Liver (tissue), 9 donors: ENCODE data around the gene MRPL24. TPM values are rescaled to one million over a fixed set of nuclear protein-coding genes. Genes with fewer than 3 reads are reported as not detected.
A peak's percentile ranks its signal among the peaks of the same experiment; 100 is the strongest.

Source experiments
- DNase-seq: peaks from one replicate; pipeline ENCODE4 v3.0.0-alpha.2; 2017; ENCODE audit warnings: low spot score
- H3K27ac ChIP-seq, 2 donors: one replicate each; pipeline ENCODE4 v1.7.0; 2013; ENCODE audit warnings: inconsistent platforms in 2 of 2, low read length in 2 of 2, control low read depth in 1 of 2, low read depth in 1 of 2, mild to moderate bottlenecking in 1 of 2
- H3K27me3 ChIP-seq, 4 donors: one replicate each; pipeline versions ENCODE4 v1.6.1 to v1.7.0; 2013; ENCODE audit warnings: low read length in 3 of 4, inconsistent platforms in 1 of 4, mild to moderate bottlenecking in 1 of 4, moderate library complexity in 1 of 4; ENCODE audit not compliant: control insufficient read depth in 4 of 4, insufficient read depth in 4 of 4
- H3K36me3 ChIP-seq, 4 donors: one replicate each; pipeline versions ENCODE4 v1.6.1 to v1.7.0; 2013; ENCODE audit warnings: low read length in 3 of 4, mild to moderate bottlenecking in 3 of 4, low read depth in 1 of 4, moderate library complexity in 1 of 4; ENCODE audit not compliant: control insufficient read depth in 4 of 4, insufficient read depth in 3 of 4
- H3K4me1 ChIP-seq, 4 donors: one replicate each; pipeline versions ENCODE4 v1.6.1 to v1.7.0; 2013; ENCODE audit warnings: low read length in 3 of 4, mild to moderate bottlenecking in 3 of 4, moderate library complexity in 1 of 4; ENCODE audit not compliant: control insufficient read depth in 4 of 4, insufficient read depth in 4 of 4
- H3K4me3 ChIP-seq, 3 donors: one replicate each; pipeline versions ENCODE4 v1.6.1 to v1.7.0; 2013; ENCODE audit warnings: low read length in 3 of 3, control low read depth in 1 of 3, low read depth in 1 of 3, mild to moderate bottlenecking in 1 of 3
- H3K9ac ChIP-seq, 2 donors: one replicate each; pipeline ENCODE4 v1.7.0; 2013; ENCODE audit warnings: low read length in 2 of 2, mild to moderate bottlenecking in 2 of 2, moderate library complexity in 2 of 2, control low read depth in 1 of 2, low read depth in 1 of 2
- H3K9me3 ChIP-seq, 4 donors: one replicate each; pipeline versions ENCODE4 v1.6.1 to v1.7.0; 2013; ENCODE audit warnings: low read length in 3 of 4; ENCODE audit not compliant: control insufficient read depth in 4 of 4
- FOXA1 ChIP-seq: IDR thresholded peaks from 2 replicates; pipeline ENCODE4 v1.6.1; 2016; ENCODE audit warnings: antibody characterized with exemption
- FOXA2 ChIP-seq: IDR thresholded peaks from 2 replicates; pipeline ENCODE4 v1.6.1; 2016; ENCODE audit warnings: antibody characterized with exemption
- GABPA ChIP-seq, 2 donors: IDR thresholded peaks in 1 of 2; conservative IDR thresholded peaks in 1 of 2; 2 replicates each; pipeline ENCODE4 v1.6.1; 2016; ENCODE audit warnings: antibody characterized with exemption in 2 of 2, mild to moderate bottlenecking in 1 of 2, moderate library complexity in 1 of 2
- HNF4A ChIP-seq, 2 donors: conservative IDR thresholded peaks; 2 replicates each; pipeline ENCODE4 v1.6.1; 2016; ENCODE audit warnings: antibody characterized with exemption in 2 of 2, mild to moderate bottlenecking in 2 of 2
- HNF4G ChIP-seq: IDR thresholded peaks from 2 replicates; pipeline ENCODE4 v1.6.1; 2016; ENCODE audit warnings: antibody characterized with exemption
- RAD21 ChIP-seq, 2 donors: IDR thresholded peaks; 2 replicates each; pipeline ENCODE4 v1.6.1; 2016; ENCODE audit warnings: antibody characterized with exemption in 2 of 2, mild to moderate bottlenecking in 2 of 2
- RXRA ChIP-seq, 2 donors: IDR thresholded peaks; 2 replicates each; pipeline ENCODE4 v1.6.1; 2017 to 2018; ENCODE audit warnings: antibody characterized with exemption in 2 of 2, mild to moderate bottlenecking in 1 of 2
- SP1 ChIP-seq: IDR thresholded peaks from 2 replicates; pipeline ENCODE4 v1.6.1; 2018; ENCODE audit warnings: antibody characterized with exemption, mild to moderate bottlenecking
- TAF1 ChIP-seq: conservative IDR thresholded peaks from 2 replicates; pipeline ENCODE4 v1.6.1; 2016; ENCODE audit warnings: antibody characterized with exemption, mild to moderate bottlenecking
- YY1 ChIP-seq: IDR thresholded peaks from 2 replicates; pipeline ENCODE4 v1.6.1; 2016; ENCODE audit warnings: antibody characterized with exemption, mild to moderate bottlenecking
- WGBS: extraction: QIAGEN DNeasy Blood & Tissue Kit; methylation state at CpG from one replicate; pipeline ENCODE4 v1.1.7; 2013; 5-methylcytosine and 5-hydroxymethylcytosine counted together
- polyA plus RNA-seq, 2 donors: library from polyadenylated mRNA; stranded (reverse) in 1 of 2; unstranded in 1 of 2; fragments of 200-250 nt in 1 of 2; fragments of >200 nt in 1 of 2; fragmentation: Nextera tagmentation in 1 of 2; extraction: Ambion mirVana in 1 of 2; gene quantifications; one replicate each; pipeline versions ENCODE4 v1.2.1 to v1.2.3, GENCODE V29; 2013 to 2015
- total RNA-seq, 2 donors: library from RNA; depleted of rRNA; stranded (reverse); fragments of >200 nt; gene quantifications; one replicate each; pipeline ENCODE4 v1.2.3, GENCODE V29; 2014
- TF ChIP-seq, protein P1 (sequence below): IDR thresholded peaks from 2 replicates; pipeline ENCODE4 v1.6.1; 2016; ENCODE audit warnings: antibody characterized with exemption
- TF ChIP-seq, protein P2 (sequence below): fragments of 150-350 bp; IDR thresholded peaks from 2 replicates; pipeline ENCODE4 v1.5.1; 2017; ENCODE audit warnings: improper control_type of control experiment, low read depth, low read length; ENCODE audit not compliant: missing input control
- TF ChIP-seq, protein P3 (sequence below): IDR thresholded peaks from 2 replicates; pipeline ENCODE4 v1.6.1; 2016; ENCODE audit warnings: antibody characterized with exemption, mild to moderate bottlenecking
- donor health status: healthy.
- donor health status: healthy.
- donor health status: healthy.
- donor health status: healthy.
- donor health status: healthy.

MRPL24 gene
- total and polyA plus RNA-seq, 4 donors = 26.2 to 123 (median 61.1) TPM

DNA sequence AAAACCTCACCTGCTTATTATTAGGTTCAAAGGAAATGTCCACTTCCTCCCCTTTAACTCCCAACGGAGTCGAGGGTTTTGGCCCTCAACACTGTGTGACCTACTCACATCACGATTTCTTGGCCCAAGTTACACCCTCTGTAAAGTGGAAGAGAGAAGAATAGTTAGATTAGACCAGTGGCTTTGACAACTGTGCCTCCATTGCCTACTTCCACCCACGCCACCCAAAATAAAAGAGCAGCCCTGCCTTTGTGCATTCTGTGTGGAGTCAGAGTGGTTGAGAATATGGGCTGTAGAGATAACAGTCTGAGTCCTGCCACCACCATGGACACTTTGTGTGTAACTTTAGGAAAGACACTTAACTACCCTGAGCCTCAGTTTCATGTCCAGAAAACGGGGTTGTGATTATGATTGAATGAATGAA, 14.7 kb upstream of the MRPL24 start:
- WGBS = 81% methylated on average over 5 of the region's 5 CpGs
- Histone ChIP-seq H3K4me1 (peaks cover 4 to 17% (median 13%) of the 10 kb centered on the region in 4 donors), H3K9me3 (no peaks in the 10 kb centered on the region), H3K9ac (no peak overlapping the region), H3K4me3 (no peak overlapping the region), H3K27me3 (no peaks in the 10 kb centered on the region), H3K27ac (no peak overlapping the region), H3K36me3 (no peaks in the 10 kb centered on the region)
- TF ChIP-seq, protein P1, sequence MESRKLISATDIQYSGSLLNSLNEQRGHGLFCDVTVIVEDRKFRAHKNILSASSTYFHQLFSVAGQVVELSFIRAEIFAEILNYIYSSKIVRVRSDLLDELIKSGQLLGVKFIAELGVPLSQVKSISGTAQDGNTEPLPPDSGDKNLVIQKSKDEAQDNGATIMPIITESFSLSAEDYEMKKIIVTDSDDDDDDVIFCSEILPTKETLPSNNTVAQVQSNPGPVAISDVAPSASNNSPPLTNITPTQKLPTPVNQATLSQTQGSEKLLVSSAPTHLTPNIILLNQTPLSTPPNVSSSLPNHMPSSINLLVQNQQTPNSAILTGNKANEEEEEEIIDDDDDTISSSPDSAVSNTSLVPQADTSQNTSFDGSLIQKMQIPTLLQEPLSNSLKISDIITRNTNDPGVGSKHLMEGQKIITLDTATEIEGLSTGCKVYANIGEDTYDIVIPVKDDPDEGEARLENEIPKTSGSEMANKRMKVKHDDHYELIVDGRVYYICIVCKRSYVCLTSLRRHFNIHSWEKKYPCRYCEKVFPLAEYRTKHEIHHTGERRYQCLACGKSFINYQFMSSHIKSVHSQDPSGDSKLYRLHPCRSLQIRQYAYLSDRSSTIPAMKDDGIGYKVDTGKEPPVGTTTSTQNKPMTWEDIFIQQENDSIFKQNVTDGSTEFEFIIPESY = no peak
- no peak for TF ChIP-seq HNF4A (conservative IDR thresholded peaks at IDR 0.05)
- DNase-seq = no peak

DNA sequence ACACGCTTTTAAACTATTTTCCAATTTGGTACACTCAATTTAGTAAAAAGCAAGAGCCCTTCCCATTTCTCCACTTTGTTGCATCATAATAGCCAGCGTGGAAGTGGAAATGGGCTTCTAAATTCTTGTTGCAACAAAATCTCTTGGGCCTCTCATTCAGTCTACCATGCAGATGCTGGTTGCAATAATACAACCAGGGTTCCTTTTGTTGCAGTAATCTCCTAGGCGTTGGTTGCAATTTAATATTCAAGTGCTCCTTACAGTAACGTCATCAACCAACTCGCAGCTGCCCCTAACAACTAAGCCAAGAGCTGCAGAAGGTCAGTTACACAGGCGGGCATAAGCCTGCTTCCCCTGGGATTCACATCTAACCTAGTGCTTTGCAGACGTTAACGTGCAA, 13.3 kb upstream of the MRPL24 start:
- Histone ChIP-seq H3K9ac (no peak overlapping the region), H3K9me3 (no peaks in the 10 kb centered on the region), H3K27me3 (no peaks in the 10 kb centered on the region), H3K4me3 (no peak overlapping the region), H3K36me3 (no peaks in the 10 kb centered on the region), H3K4me1 (peaks cover 4 to 26% (median 21%) of the 10 kb centered on the region in 4 donors), H3K27ac (no peak overlapping the region)
- 92% methylated on average over 8 of the region's 8 CpGs for WGBS
- TF ChIP-seq, protein P2, sequence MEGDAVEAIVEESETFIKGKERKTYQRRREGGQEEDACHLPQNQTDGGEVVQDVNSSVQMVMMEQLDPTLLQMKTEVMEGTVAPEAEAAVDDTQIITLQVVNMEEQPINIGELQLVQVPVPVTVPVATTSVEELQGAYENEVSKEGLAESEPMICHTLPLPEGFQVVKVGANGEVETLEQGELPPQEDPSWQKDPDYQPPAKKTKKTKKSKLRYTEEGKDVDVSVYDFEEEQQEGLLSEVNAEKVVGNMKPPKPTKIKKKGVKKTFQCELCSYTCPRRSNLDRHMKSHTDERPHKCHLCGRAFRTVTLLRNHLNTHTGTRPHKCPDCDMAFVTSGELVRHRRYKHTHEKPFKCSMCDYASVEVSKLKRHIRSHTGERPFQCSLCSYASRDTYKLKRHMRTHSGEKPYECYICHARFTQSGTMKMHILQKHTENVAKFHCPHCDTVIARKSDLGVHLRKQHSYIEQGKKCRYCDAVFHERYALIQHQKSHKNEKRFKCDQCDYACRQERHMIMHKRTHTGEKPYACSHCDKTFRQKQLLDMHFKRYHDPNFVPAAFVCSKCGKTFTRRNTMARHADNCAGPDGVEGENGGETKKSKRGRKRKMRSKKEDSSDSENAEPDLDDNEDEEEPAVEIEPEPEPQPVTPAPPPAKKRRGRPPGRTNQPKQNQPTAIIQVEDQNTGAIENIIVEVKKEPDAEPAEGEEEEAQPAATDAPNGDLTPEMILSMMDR = no peak
- no peak for TF ChIP-seq SP1
- no peak for TF ChIP-seq RAD21 (IDR thresholded peaks at IDR 0.05)
- no peak for TF ChIP-seq FOXA2
- TF ChIP-seq TAF1 = no peak
- DNase-seq = no peak

DNA sequence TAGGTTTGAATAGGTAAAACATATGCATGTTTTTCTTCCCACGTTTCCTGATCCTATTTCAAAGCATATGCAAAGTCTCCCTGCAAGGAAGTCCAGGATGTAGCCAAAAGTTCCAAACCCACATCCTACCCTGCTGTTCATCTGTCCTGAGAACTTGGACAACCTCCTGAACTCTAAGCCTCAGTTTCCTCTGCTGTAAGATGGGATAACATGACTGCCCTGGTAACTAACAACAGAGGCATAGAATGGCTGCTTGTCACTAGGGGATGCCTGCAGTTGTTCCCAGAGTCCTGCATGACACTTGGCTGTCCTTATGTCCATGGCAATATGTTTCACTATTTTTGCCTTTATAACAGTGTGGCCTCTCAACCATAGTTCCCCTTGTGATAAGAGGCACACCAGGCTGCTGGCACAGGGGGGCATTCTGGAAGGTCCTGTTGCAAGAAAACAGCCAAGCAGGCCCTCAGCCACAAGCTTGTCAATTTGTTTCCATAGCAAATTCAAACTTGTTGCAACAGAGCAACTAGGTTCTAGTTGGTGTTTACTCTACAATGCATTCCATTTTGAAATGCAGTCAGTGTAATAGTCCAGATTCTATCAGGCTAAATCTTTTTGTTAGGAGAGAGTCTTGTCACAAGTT, 12.1 kb upstream of the MRPL24 start:
- H3K27ac ChIP-seq = peak overlapping the region; percentile 39 to 96

More for the DNA sequence above, 12.1 kb upstream of the MRPL24 start:
- TF ChIP-seq GABPA (IDR thresholded peaks at IDR 0.05 in 1 of 2, conservative IDR thresholded peaks at IDR 0.05 in 1 of 2) = no peak
- no peak for TF ChIP-seq TAF1
- peak in 1 of 2 donors; percentile 28 for TF ChIP-seq RXRA (IDR thresholded peaks at IDR 0.05)
- TF ChIP-seq, protein P3, sequence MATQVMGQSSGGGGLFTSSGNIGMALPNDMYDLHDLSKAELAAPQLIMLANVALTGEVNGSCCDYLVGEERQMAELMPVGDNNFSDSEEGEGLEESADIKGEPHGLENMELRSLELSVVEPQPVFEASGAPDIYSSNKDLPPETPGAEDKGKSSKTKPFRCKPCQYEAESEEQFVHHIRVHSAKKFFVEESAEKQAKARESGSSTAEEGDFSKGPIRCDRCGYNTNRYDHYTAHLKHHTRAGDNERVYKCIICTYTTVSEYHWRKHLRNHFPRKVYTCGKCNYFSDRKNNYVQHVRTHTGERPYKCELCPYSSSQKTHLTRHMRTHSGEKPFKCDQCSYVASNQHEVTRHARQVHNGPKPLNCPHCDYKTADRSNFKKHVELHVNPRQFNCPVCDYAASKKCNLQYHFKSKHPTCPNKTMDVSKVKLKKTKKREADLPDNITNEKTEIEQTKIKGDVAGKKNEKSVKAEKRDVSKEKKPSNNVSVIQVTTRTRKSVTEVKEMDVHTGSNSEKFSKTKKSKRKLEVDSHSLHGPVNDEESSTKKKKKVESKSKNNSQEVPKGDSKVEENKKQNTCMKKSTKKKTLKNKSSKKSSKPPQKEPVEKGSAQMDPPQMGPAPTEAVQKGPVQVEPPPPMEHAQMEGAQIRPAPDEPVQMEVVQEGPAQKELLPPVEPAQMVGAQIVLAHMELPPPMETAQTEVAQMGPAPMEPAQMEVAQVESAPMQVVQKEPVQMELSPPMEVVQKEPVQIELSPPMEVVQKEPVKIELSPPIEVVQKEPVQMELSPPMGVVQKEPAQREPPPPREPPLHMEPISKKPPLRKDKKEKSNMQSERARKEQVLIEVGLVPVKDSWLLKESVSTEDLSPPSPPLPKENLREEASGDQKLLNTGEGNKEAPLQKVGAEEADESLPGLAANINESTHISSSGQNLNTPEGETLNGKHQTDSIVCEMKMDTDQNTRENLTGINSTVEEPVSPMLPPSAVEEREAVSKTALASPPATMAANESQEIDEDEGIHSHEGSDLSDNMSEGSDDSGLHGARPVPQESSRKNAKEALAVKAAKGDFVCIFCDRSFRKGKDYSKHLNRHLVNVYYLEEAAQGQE = no peak
- TF ChIP-seq SP1 = no peak
- TF ChIP-seq HNF4A (conservative IDR thresholded peaks at IDR 0.05) = peak; percentile 51 to 60
- peak; percentile 95 for TF ChIP-seq FOXA2
- TF ChIP-seq HNF4G = no peak
- peak; percentile 73 for TF ChIP-seq YY1
- peak; percentile 86 for TF ChIP-seq FOXA1
- H3K4me3 ChIP-seq = peak overlapping the region in 1 of 3 donors; percentile 92
- DNase-seq = no peak
- peak overlapping the region; percentile 66 to 77 for H3K9ac ChIP-seq
- H3K36me3 ChIP-seq = no peaks in the 10 kb centered on the region
- no peaks in the 10 kb centered on the region for H3K27me3 ChIP-seq
- no peaks in the 10 kb centered on the region for H3K9me3 ChIP-seq
- H3K4me1 ChIP-seq = peaks cover 6 to 39% (median 33%) of the 10 kb centered on the region in 4 donors
- WGBS = 19% methylated on average over 1 of the region's 1 CpG
